ENCODE results near the gene PSMD3.
"Not testable (repeated sequence)": the region's sequence is repeated elsewhere in the genome, so short reads cannot be mapped to it uniquely, and the experiment has no call there.

The PSMD3 gene

GRCh38 chr17:39999067-39999466 is 18.5 kb downstream of the PSMD3 start:
- TF ChIP-seq CTCF (IDR thresholded peaks at IDR 0.05; ENCODE audit: low read depth, low read length) = no peak
- Histone ChIP-seq H3K36me3 (peaks cover 47% of the 10 kb centered on the region), H3K27me3 (ENCODE audit: insufficient read depth, low read depth, severe bottlenecking) (no peaks in the 10 kb centered on the region), H3K9me3 (ENCODE audit: severe bottlenecking) (no peaks in the 10 kb centered on the region), H3K27ac (no peak overlapping the region), H3K4me3 (ENCODE audit: low read depth, low read length) (no peak overlapping the region)
- no peak for DNase-seq

- peaks cover 36% of the 10 kb centered on the region for H3K36me3 ChIP-seq
- no peak for DNase-seq
- peaks cover under 1% of the 10 kb centered on the region for H3K9me3 ChIP-seq (ENCODE audit: severe bottlenecking)
- peak overlapping the region; percentile 65 for H3K27ac ChIP-seq
- no peak for TF ChIP-seq CTCF (IDR thresholded peaks at IDR 0.05; ENCODE audit: low read depth, low read length)
- H3K4me3 ChIP-seq (ENCODE audit: low read depth, low read length) = no peak overlapping the region
- no peaks in the 10 kb centered on the region for H3K27me3 ChIP-seq (ENCODE audit: insufficient read depth, low read depth, severe bottlenecking)
These were observed 19.6 kb downstream of the PSMD3 start for GRCh38 chr17:40000161-40000560.

GRCh38 chr17:40001335-40001734 is 20.7 kb downstream of the PSMD3 start:
- H3K27me3 ChIP-seq (ENCODE audit: insufficient read depth, low read depth, severe bottlenecking); DNase-seq; H3K4me3 ChIP-seq (ENCODE audit: low read depth, low read length); H3K9me3 ChIP-seq (ENCODE audit: severe bottlenecking): not testable (repeated sequence)
- peak overlapping the region; percentile 65 for H3K27ac ChIP-seq
- H3K36me3 ChIP-seq = peaks cover 25% of the 10 kb centered on the region

GRCh38 chr17:40004072-40004471 is 23.5 kb downstream of the PSMD3 start:
- H3K4me3 ChIP-seq (ENCODE audit: low read depth, low read length) = no peak overlapping the region

GRCh38 chr17:40004712-40005111 is 24.1 kb downstream of the PSMD3 start:
- Histone ChIP-seq H3K27me3 (ENCODE audit: insufficient read depth, low read depth, severe bottlenecking) (no peaks in the 10 kb centered on the region), H3K36me3 (no peaks in the 10 kb centered on the region), H3K9me3 (ENCODE audit: severe bottlenecking) (peaks cover 4% of the 10 kb centered on the region), H3K4me3 (ENCODE audit: low read depth, low read length) (no peak overlapping the region), H3K27ac (no peak overlapping the region)
- no peak for DNase-seq
- no peak for TF ChIP-seq CTCF (IDR thresholded peaks at IDR 0.05; ENCODE audit: low read depth, low read length)

More at GRCh38 chr17:40004072-40004471, 23.5 kb downstream of the PSMD3 start:
- Histone ChIP-seq H3K27ac (no peak overlapping the region), H3K36me3 (no peaks in the 10 kb centered on the region), H3K9me3 (ENCODE audit: severe bottlenecking) (peaks cover 4% of the 10 kb centered on the region), H3K27me3 (ENCODE audit: insufficient read depth, low read depth, severe bottlenecking) (no peaks in the 10 kb centered on the region)
- no peak for DNase-seq
- TF ChIP-seq CTCF (IDR thresholded peaks at IDR 0.05; ENCODE audit: low read depth, low read length) = no peak

- Histone ChIP-seq H3K9me3 (ENCODE audit: severe bottlenecking) (peaks cover 4% of the 10 kb centered on the region), H3K4me3 (ENCODE audit: low read depth, low read length) (no peak overlapping the region), H3K27me3 (ENCODE audit: insufficient read depth, low read depth, severe bottlenecking) (no peaks in the 10 kb centered on the region), H3K36me3 (no peaks in the 10 kb centered on the region), H3K27ac (no peak overlapping the region)
- DNase-seq = no peak
- TF ChIP-seq CTCF (IDR thresholded peaks at IDR 0.05; ENCODE audit: low read depth, low read length) = no peak
These were observed 24.9 kb downstream of the PSMD3 start for GRCh38 chr17:40005520-40005919.

GRCh38 chr17:40010946-40011500 is 30.4 kb downstream of the PSMD3 start:
- not testable (repeated sequence) for H3K27ac ChIP-seq; DNase-seq; H3K9me3 ChIP-seq (ENCODE audit: severe bottlenecking); H3K36me3 ChIP-seq; H3K27me3 ChIP-seq (ENCODE audit: insufficient read depth, low read depth, severe bottlenecking); H3K4me3 ChIP-seq (ENCODE audit: low read depth, low read length)

GRCh38 chr17:40012017-40012647 is 31.5 kb downstream of the PSMD3 start:
- H3K4me3 ChIP-seq (ENCODE audit: low read depth, low read length); H3K27ac ChIP-seq; DNase-seq; H3K36me3 ChIP-seq; H3K9me3 ChIP-seq (ENCODE audit: severe bottlenecking); H3K27me3 ChIP-seq (ENCODE audit: insufficient read depth, low read depth, severe bottlenecking): not testable (repeated sequence)
